HFFc6 (cell line): ENCODE measurements around the gene CPN2. TPM values are rescaled to one million over a fixed set of nuclear protein-coding genes. Genes with fewer than 3 reads are reported as not detected.

Source experiments
- DNase-seq: peaks from one replicate; pipeline ENCODE4 v3.0.0-alpha.2; 2018
- H3K27ac Mint-ChIP-seq: 2 replicates; pipeline ENCODE4 v1.8.0; 2020; ENCODE audit warnings: mild to moderate bottlenecking, mixed read lengths
- H3K27me3 Mint-ChIP-seq: 2 replicates; pipeline ENCODE4 v1.8.0; 2021; ENCODE audit warnings: mild to moderate bottlenecking, moderate library complexity, mixed read lengths; ENCODE audit not compliant: insufficient read depth
- H3K36me3 Mint-ChIP-seq: 2 replicates; pipeline ENCODE4 v1.8.0; 2021; ENCODE audit warnings: low read depth, mixed read lengths
- H3K4me1 Mint-ChIP-seq: 2 replicates; pipeline ENCODE4 v1.8.0; 2020; ENCODE audit warnings: low read depth, mixed read lengths
- H3K4me3 Mint-ChIP-seq: 2 replicates; pipeline ENCODE4 v1.8.0; 2020; ENCODE audit warnings: mild to moderate bottlenecking, moderate library complexity, mixed read lengths
- H3K9me3 Mint-ChIP-seq: 2 replicates; pipeline ENCODE4 v1.8.0; 2020; ENCODE audit warnings: mild to moderate bottlenecking, mixed read lengths
- CTCF ChIP-seq: fragments of 200-600 bp; sonication (generic); IDR thresholded peaks from 2 replicates; pipeline ENCODE4 v1.5.0; 2021; ENCODE audit warnings: antibody characterized with exemption, mild to moderate bottlenecking
- total RNA-seq, 6 experiments: library from RNA; stranded (reverse); fragmentation: NEBNext Ultra II Directional; extraction: Animal tissue kit (Norgen Biotek cat#: 25700); gene quantifications; 2 replicates in 1 of 6; 3 replicates in 5 of 6; pipeline ENCODE4 v1.2.3, GENCODE V29; 2021

The CPN2 gene
- total RNA-seq, 6 experiments from 2014 or later = 0.24 to 0.56 (median 0.35) TPM

- TF ChIP-seq CTCF = no peak
- H3K36me3 Mint-ChIP-seq = peaks cover 4% of the 10 kb centered on the region; the same call in 1 of the 2 replicates
- no peak overlapping the region for H3K4me3 Mint-ChIP-seq
- peaks cover 16% of the 10 kb centered on the region for H3K27me3 Mint-ChIP-seq
- no peak for DNase-seq
- no peaks in the 10 kb centered on the region for H3K4me1 Mint-ChIP-seq
- no peak overlapping the region for H3K27ac Mint-ChIP-seq
- H3K9me3 Mint-ChIP-seq = peaks cover 3% of the 10 kb centered on the region; the same call in 1 of the 2 replicates
Observed at GRCh38 chr3:194384569-194385001, 33.5 kb upstream of the CPN2 start.

GRCh38 chr3:194384156-194384555 is 33.0 kb upstream of the CPN2 start:
- H3K9me3 Mint-ChIP-seq = no peaks in the 10 kb centered on the region
- peaks cover 14% of the 10 kb centered on the region for H3K27me3 Mint-ChIP-seq
- no peaks in the 10 kb centered on the region for H3K4me1 Mint-ChIP-seq
- no peak for DNase-seq
- no peaks in the 10 kb centered on the region for H3K36me3 Mint-ChIP-seq
- no peak for TF ChIP-seq CTCF
- no peak overlapping the region for H3K27ac Mint-ChIP-seq
- no peak overlapping the region for H3K4me3 Mint-ChIP-seq

- Mint-ChIP-seq H3K4me1 (no peaks in the 10 kb centered on the region), H3K27ac (no peak overlapping the region), H3K9me3 (no peaks in the 10 kb centered on the region), H3K4me3 (no peak overlapping the region), H3K27me3 (peaks cover 14% of the 10 kb centered on the region), H3K36me3 (no peaks in the 10 kb centered on the region)
- no peak for DNase-seq
- TF ChIP-seq CTCF = no peak
Observed at GRCh38 chr3:194383276-194383940, 32.3 kb upstream of the CPN2 start.

- DNase-seq = no peak
- Mint-ChIP-seq H3K4me1 (peaks cover 2% of the 10 kb centered on the region; the same call in 1 of the 2 replicates), H3K36me3 (no peaks in the 10 kb centered on the region), H3K27ac (no peak overlapping the region), H3K9me3 (no peaks in the 10 kb centered on the region), H3K4me3 (no peak overlapping the region), H3K27me3 (peaks cover 14% of the 10 kb centered on the region)
- TF ChIP-seq CTCF = no peak
Observed at GRCh38 chr3:194382892-194383223, 31.7 kb upstream of the CPN2 start.

GRCh38 chr3:194382196-194382891 is 31.2 kb upstream of the CPN2 start:
- H3K36me3 Mint-ChIP-seq = no peaks in the 10 kb centered on the region
- H3K4me1 Mint-ChIP-seq = peaks cover 6% of the 10 kb centered on the region
- no peak overlapping the region for H3K27ac Mint-ChIP-seq
- no peak for TF ChIP-seq CTCF
- no peaks in the 10 kb centered on the region for H3K9me3 Mint-ChIP-seq
- H3K4me3 Mint-ChIP-seq = no peak overlapping the region
- H3K27me3 Mint-ChIP-seq = peaks cover 11% of the 10 kb centered on the region
- DNase-seq = no peak
